IMR-90 (cell line): ENCODE measurements around the gene SYS1. TPM values are rescaled to one million over a fixed set of nuclear protein-coding genes. Genes with fewer than 3 reads are reported as not detected.

Source experiments
- ATAC-seq: fragments of 200-7000 bp; cut with Tn5 transposase; 2 replicates; pipeline ENCODE4 v1.9.1; 2020; ENCODE audit warnings: low read depth, mild to moderate bottlenecking, moderate library complexity
- BruUV-seq: library from RNA; stranded (reverse); fragments of 400-500 nt; replicated peaks from 2 replicates; lab custom pipeline; 2021; lab: Mats Ljungman, UMichigan
- CTCF ChIA-PET: fragments of 300-600 bp; formaldehyde crosslinking; extraction: SDS; loops from one replicate; lab custom pipeline; 2021; ENCODE audit warnings: antibody characterized with exemption; lab: Yijun Ruan, JAX
- POLR2A ChIA-PET: fragments of 300-600 bp; sonication (Branson Sonifier 250); formaldehyde crosslinking; loops from one replicate; lab custom pipeline; 2022; ENCODE audit warnings: antibody characterized with exemption; ENCODE audit not compliant: unreplicated experiment; lab: Charles Lee
- DNase-seq: peaks from one replicate; pipeline ENCODE4 v3.0.0; 2013
- H2AFZ ChIP-seq: replicated peaks from 2 replicates; pipeline ENCODE3; 2013; ENCODE audit warnings: low read length, mild to moderate bottlenecking; ENCODE audit not compliant: poor library complexity
- H2AK5ac ChIP-seq: 2 replicates; pipeline ENCODE4 v1.6.1; 2013; ENCODE audit warnings: low read depth, low read length, inconsistent platforms
- H2AK9ac ChIP-seq: replicated peaks from 2 replicates; pipeline ENCODE3; 2013; ENCODE audit warnings: mild to moderate bottlenecking, low read depth, low read length, moderate library complexity; ENCODE audit not compliant: poor library complexity
- H2BK120ac ChIP-seq: 2 replicates; pipeline ENCODE4 v1.6.1; 2013; ENCODE audit warnings: low read depth, low read length, inconsistent platforms
- H2BK15ac ChIP-seq: 3 replicates; pipeline ENCODE4 v1.6.1; 2013; ENCODE audit warnings: low read depth, low read length, inconsistent platforms
- H2BK20ac ChIP-seq: 2 replicates; pipeline ENCODE4 v1.6.1; 2013; ENCODE audit warnings: low read depth, mild to moderate bottlenecking, inconsistent platforms, low read length, moderate library complexity
- H2BK5ac ChIP-seq: 2 replicates; pipeline ENCODE4 v1.6.1; 2013; ENCODE audit warnings: mild to moderate bottlenecking, low read depth, low read length, inconsistent platforms; ENCODE audit not compliant: poor library complexity, severe bottlenecking
- H3K14ac ChIP-seq: replicated peaks from 2 replicates; pipeline ENCODE4 v1.6.1; 2013; ENCODE audit warnings: low read depth, low read length, inconsistent platforms
- H3K18ac ChIP-seq: 2 replicates; pipeline ENCODE4 v1.6.1; 2013; ENCODE audit warnings: low read depth, low read length, control low read depth
- H3K23ac ChIP-seq: 2 replicates; pipeline ENCODE4 v1.6.1; 2013; ENCODE audit warnings: low read depth, low read length, inconsistent platforms
- H3K27ac ChIP-seq: 2 replicates; pipeline ENCODE4 v1.5.1; 2013; ENCODE audit warnings: mild to moderate bottlenecking, control low read depth, low read length; ENCODE audit not compliant: insufficient read depth
- H3K27me3 ChIP-seq: 2 replicates; pipeline ENCODE4 v1.6.1; 2013; ENCODE audit warnings: low read length; ENCODE audit not compliant: control insufficient read depth, insufficient read depth
- H3K36me3 ChIP-seq: 2 replicates; pipeline ENCODE4 v1.6.1; 2013; ENCODE audit warnings: low read length, mixed read lengths; ENCODE audit not compliant: control insufficient read depth, insufficient read depth
- H3K4ac ChIP-seq: 2 replicates; pipeline ENCODE4 v1.6.1; 2013; ENCODE audit warnings: low read depth, low read length, inconsistent platforms
- H3K4me1 ChIP-seq: 2 replicates; pipeline ENCODE4 v1.6.1; 2013; ENCODE audit warnings: low read length, mixed read lengths; ENCODE audit not compliant: control insufficient read depth, insufficient read depth
- H3K4me2 ChIP-seq: 2 replicates; pipeline ENCODE4 v1.6.1; 2013; ENCODE audit warnings: low read depth, mild to moderate bottlenecking, control low read depth, low read length, moderate library complexity
- H3K4me3 ChIP-seq: 2 replicates; pipeline ENCODE4 v1.5.1; 2013; ENCODE audit warnings: low read depth, mild to moderate bottlenecking, control low read depth, low read length, moderate library complexity; ENCODE audit not compliant: insufficient read depth
- H3K56ac ChIP-seq: 2 replicates; pipeline ENCODE4 v1.6.1; 2013; ENCODE audit warnings: low read length, inconsistent platforms; ENCODE audit not compliant: insufficient read depth; ENCODE audit errors: extremely low read depth
- H3K79me1 ChIP-seq, 2 experiments: 2 replicates each; pipeline ENCODE4 v1.6.1; 2013; ENCODE audit warnings: low read length in 2 of 2, inconsistent platforms in 1 of 2, low read depth in 1 of 2
- H3K9ac ChIP-seq: 2 replicates; pipeline ENCODE4 v1.6.1; 2013; ENCODE audit warnings: low read depth, low read length, control low read depth
- H3K9me1 ChIP-seq: 2 replicates; pipeline ENCODE4 v1.6.1; 2013; ENCODE audit warnings: low read length, inconsistent platforms; ENCODE audit not compliant: insufficient read depth
- H3K9me3 ChIP-seq: 2 replicates; pipeline ENCODE4 v1.6.1; 2013; ENCODE audit warnings: low read length; ENCODE audit not compliant: control insufficient read depth, insufficient read depth
- H4K20me1 ChIP-seq: 2 replicates; pipeline ENCODE4 v1.6.1; 2013; ENCODE audit warnings: low read length, inconsistent platforms; ENCODE audit not compliant: insufficient read depth
- H4K5ac ChIP-seq: 2 replicates; pipeline ENCODE4 v1.6.1; 2013; ENCODE audit warnings: mild to moderate bottlenecking, low read depth, low read length, control low read depth
- H4K8ac ChIP-seq, 2 experiments: 2 replicates each; pipeline ENCODE4 v1.6.1; 2013; ENCODE audit warnings: low read depth in 2 of 2, low read length in 2 of 2, control low read depth in 1 of 2, inconsistent platforms in 1 of 2
- H4K91ac ChIP-seq: 2 replicates; pipeline ENCODE4 v1.6.1; 2013; ENCODE audit warnings: low read depth, low read length, inconsistent platforms; ENCODE audit not compliant: insufficient read depth
- BHLHE40 ChIP-seq: fragments of 150-350 bp; IDR thresholded peaks from 2 replicates; pipeline ENCODE4 v1.6.1; 2016; ENCODE audit warnings: mild to moderate bottlenecking, low read depth, low read length
- CEBPB ChIP-seq: IDR thresholded peaks from 2 replicates; pipeline ENCODE4 v1.6.1; 2012; ENCODE audit warnings: low read depth, low read length, improper control_type of control experiment
- CTCF ChIP-seq: conservative IDR thresholded peaks from 2 replicates; pipeline ENCODE4 v1.5.1; 2012; ENCODE audit warnings: mild to moderate bottlenecking, low read depth, low read length, improper control_type of control experiment
- ELK1 ChIP-seq: fragments of 150-350 bp; IDR thresholded peaks from 2 replicates; pipeline ENCODE4 v1.6.1; 2016; ENCODE audit warnings: low read depth, mild to moderate bottlenecking, low read length, moderate library complexity, borderline replicate concordance
- FOS ChIP-seq: fragments of 150-350 bp; IDR thresholded peaks from 2 replicates; pipeline ENCODE4 v1.6.1; 2016; ENCODE audit warnings: low read depth, low read length
- MAFK ChIP-seq: IDR thresholded peaks from 2 replicates; pipeline ENCODE4 v1.6.1; 2012; ENCODE audit warnings: low read depth, low read length, improper control_type of control experiment
- MAZ ChIP-seq: IDR thresholded peaks from 2 replicates; pipeline ENCODE4 v1.6.1; 2012; ENCODE audit warnings: low read depth, mild to moderate bottlenecking, low read length, improper control_type of control experiment, moderate library complexity, borderline replicate concordance
- MXI1 ChIP-seq: IDR thresholded peaks from 2 replicates; pipeline ENCODE4 v1.6.1; 2012; ENCODE audit warnings: low read depth, mild to moderate bottlenecking, low read length, moderate library complexity, borderline replicate concordance
- POLR2A ChIP-seq: IDR thresholded peaks from 2 replicates; pipeline ENCODE4 v1.6.1; 2012; ENCODE audit warnings: mild to moderate bottlenecking, low read depth, low read length
- RAD21 ChIP-seq: IDR thresholded peaks from 2 replicates; pipeline ENCODE4 v1.6.1; 2012; ENCODE audit warnings: low read length, improper control_type of control experiment
- RCOR1 ChIP-seq: IDR thresholded peaks from 2 replicates; pipeline ENCODE4 v1.6.1; 2012; ENCODE audit warnings: mild to moderate bottlenecking, low read length, improper control_type of control experiment; ENCODE audit not compliant: insufficient replicate concordance
- RFX5 ChIP-seq: IDR thresholded peaks from 2 replicates; pipeline ENCODE4 v1.8.0; 2012; ENCODE audit warnings: low read depth, mild to moderate bottlenecking, low read length, moderate library complexity
- SMC3 ChIP-seq: fragments of 150-350 bp; IDR thresholded peaks from 2 replicates; pipeline ENCODE4 v1.6.1; 2016; ENCODE audit warnings: low read depth, mild to moderate bottlenecking, antibody characterized with exemption, low read length, moderate library complexity
- WGBS, 2 experiments: methylation state at CpG; one replicate each; pipeline versions ENCODE4 v1.1.5 to v1.1.7; 2013; ENCODE audit warnings: missing lambda C conversion rate in 2 of 2; ENCODE audit not compliant: insufficient read length in 1 of 2; ENCODE audit errors: extremely low coverage in 2 of 2; 5-methylcytosine and 5-hydroxymethylcytosine counted together
- dilution Hi-C: fragments of 300-500 bp; cut with HindIII; formaldehyde crosslinking; loops from one replicate; pipeline ENCODE4 v1.14.3; 2018; ENCODE audit warnings: low sequenced_read_pairs; ENCODE audit not compliant: unreplicated experiment
- in situ Hi-C: fragments of 300-500 bp; cut with MboI; formaldehyde crosslinking; loops from 3 replicates; pipeline ENCODE4 v1.14.3; 2019; ENCODE audit warnings: low sequenced_read_pairs, inconsistent platforms, mixed read lengths
- intact Hi-C: fragments of 100-400 bp; cut with micrococcal nuclease; formaldehyde crosslinking; loops from 2 replicates; pipeline ENCODE4 v1.10.0; 2022
- polyA plus RNA-seq, 3 experiments: library from polyadenylated mRNA; depleted of rRNA; stranded (reverse); fragments of >200 nt; gene quantifications; 2 replicates each; pipeline ENCODE4 v1.2.3, GENCODE V29; 2012; ENCODE audit warnings: low replicate concordance in 1 of 3
- total RNA-seq: library from RNA; depleted of rRNA; stranded (reverse); fragments of >200 nt; gene quantifications from 2 replicates; pipeline ENCODE4 v1.2.3, GENCODE V29; 2012
- TF ChIP-seq, protein P1 (sequence below): fragments of 150-350 bp; IDR thresholded peaks from 2 replicates; pipeline ENCODE4 v1.6.1; 2017; ENCODE audit warnings: mild to moderate bottlenecking, antibody characterized with exemption, low read length, low read depth

Gene SYS1
- total and polyA plus RNA-seq, 2 of the 4 experiments (the other 2 are of a cell fraction): 12.9 to 24.6 TPM

DNA sequence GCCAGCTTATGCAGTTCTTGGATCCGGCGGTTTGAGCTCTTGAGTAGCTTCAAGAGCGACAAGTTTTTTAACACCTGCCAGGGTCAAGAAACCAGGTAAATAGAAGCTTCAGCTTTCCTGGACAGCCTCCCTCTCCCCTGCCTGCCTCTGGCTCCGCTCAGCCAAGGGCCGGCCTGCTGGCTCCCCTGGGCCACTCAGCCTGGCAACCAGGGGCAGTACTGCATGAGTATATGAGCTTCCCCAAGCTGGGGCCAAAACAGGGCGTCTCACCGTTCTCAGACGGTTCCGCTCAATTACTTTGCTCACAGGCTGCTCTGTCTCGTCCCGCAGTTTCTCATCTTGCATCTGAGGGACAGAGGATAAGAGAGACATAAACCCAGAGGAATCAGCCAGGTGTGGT lies 14.3 kb downstream of the SYS1 start:
- Histone ChIP-seq H2AK9ac (no peak overlapping the region), H2AFZ (no peak overlapping the region), H3K4me2 (no peak overlapping the region), H3K23ac (no peak overlapping the region), H2BK120ac (no peak overlapping the region), H3K4me3 (no peak overlapping the region), H3K14ac (no peak overlapping the region), H2BK20ac (no peak overlapping the region), H3K4ac (no peak overlapping the region), H2BK5ac (no peak overlapping the region), H3K9ac (no peak overlapping the region), H2BK15ac (no peak overlapping the region), H2AK5ac (no peak overlapping the region), H3K18ac (no peak overlapping the region), H4K91ac (no peak overlapping the region), H3K79me1 (no peaks in the 10 kb centered on the region), H4K20me1 (no peaks in the 10 kb centered on the region), H3K56ac (no peak overlapping the region), H3K27me3 (no peaks in the 10 kb centered on the region), H3K9me1 (no peaks in the 10 kb centered on the region; the same call in 1 of the 2 replicates), H3K27ac (no peak overlapping the region), H3K36me3 (no peaks in the 10 kb centered on the region), H4K8ac (no peak overlapping the region), H4K5ac (no peak overlapping the region), H3K9me3 (no peaks in the 10 kb centered on the region), H3K4me1 (no peaks in the 10 kb centered on the region; the same call in 1 of the 2 replicates)
- TF ChIP-seq MAZ (no peak), SMC3 (no peak), CTCF (no peak), POLR2A (no peak), MXI1 (no peak), CEBPB (no peak), MAFK (no peak), BHLHE40 (no peak), RAD21 (no peak), RCOR1 (no peak), FOS (no peak), ELK1 (no peak), RFX5 (no peak)
- TF ChIP-seq, protein P1, sequence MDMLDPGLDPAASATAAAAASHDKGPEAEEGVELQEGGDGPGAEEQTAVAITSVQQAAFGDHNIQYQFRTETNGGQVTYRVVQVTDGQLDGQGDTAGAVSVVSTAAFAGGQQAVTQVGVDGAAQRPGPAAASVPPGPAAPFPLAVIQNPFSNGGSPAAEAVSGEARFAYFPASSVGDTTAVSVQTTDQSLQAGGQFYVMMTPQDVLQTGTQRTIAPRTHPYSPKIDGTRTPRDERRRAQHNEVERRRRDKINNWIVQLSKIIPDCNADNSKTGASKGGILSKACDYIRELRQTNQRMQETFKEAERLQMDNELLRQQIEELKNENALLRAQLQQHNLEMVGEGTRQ: no peak
- dilution Hi-C loops: no loop called here
- intact Hi-C loops: no loop called here
- ChIA-PET POLR2A (no interaction called here), CTCF (interaction anchor here (0.9 to 1.5 kb wide), 2 partner anchors 9 to 14 kb away, joined by 3 to 5 read pairs; partner anchors contain the start of gene SYS1)
- in situ Hi-C loops: loop anchor here (5.0 kb wide), 1 partner anchor 40 kb away; the partner anchor contains the start of gene PIGT
- no TSS peak for BruUV-seq
- DNase-seq (no peak), ATAC-seq (no peak)
- WGBS, 2 experiments: 89% methylated on average over 3 of the region's 11 CpGs; no CpG with 5 or more reads in 1 of the 2 experiments
